Stimulated activated naive B cell treated with anti-CD40 and anti-IgM and Interleukin-4, amounts not matched to agents 10 μg/mL and 1 μg/mL and 100 μg/mL, for 72 hours (primary cell): Measurements from ENCODE around the gene GRPEL1.
A peak's percentile ranks its signal among the peaks of the same experiment; 100 is the strongest.
"Not testable (repeated sequence)": the region's sequence is repeated elsewhere in the genome, so short reads cannot be mapped to it uniquely, and the experiment has no call there.

Experiments used
- ATAC-seq, 2 donors: fragments of 150-1000 bp; cut with Tn5 transposase; replicated peaks; 2 replicates each; pipeline ENCODE4 v1.10.0; 2021; ENCODE audit warnings: moderate library complexity in 1 of 2
- DNase-seq: peaks from one replicate; pipeline ENCODE4 v3.0.0; 2021
- H3K27ac Mint-ChIP-seq: one replicate; pipeline ENCODE4 v1.8.0; 2022; ENCODE audit warnings: mild to moderate bottlenecking, mixed read lengths
- H3K27me3 Mint-ChIP-seq, 2 donors: one replicate each; pipeline ENCODE4 v1.8.0; 2022; ENCODE audit warnings: mixed read lengths in 2 of 2
- H3K36me3 Mint-ChIP-seq, 2 donors: one replicate each; pipeline ENCODE4 v1.8.0; 2022; ENCODE audit warnings: mixed read lengths in 2 of 2, mild to moderate bottlenecking in 1 of 2
- H3K4me1 Mint-ChIP-seq, 2 donors: one replicate each; pipeline ENCODE4 v1.8.0; 2022; ENCODE audit warnings: mixed read lengths in 2 of 2, mild to moderate bottlenecking in 1 of 2
- H3K4me3 Mint-ChIP-seq, 2 donors: one replicate each; pipeline ENCODE4 v1.8.0; 2022; ENCODE audit warnings: mild to moderate bottlenecking in 2 of 2, mixed read lengths in 2 of 2, moderate library complexity in 1 of 2
- H3K9me3 Mint-ChIP-seq, 2 donors: one replicate each; pipeline ENCODE4 v1.8.0; 2022; ENCODE audit warnings: mixed read lengths in 2 of 2, mild to moderate bottlenecking in 1 of 2

The GRPEL1 gene

GRCh38 chr4:7079909-7080308 lies 12.0 kb upstream of the GRPEL1 start:
- not testable (repeated sequence) for H3K27ac Mint-ChIP-seq
- H3K27me3 Mint-ChIP-seq: peaks cover 37 to 63% of the 10 kb centered on the region in 2 donors

GRCh38 chr4:7079483-7079882 lies 11.6 kb upstream of the GRPEL1 start:
- not testable (repeated sequence) for H3K4me1 Mint-ChIP-seq, H3K36me3 Mint-ChIP-seq, ATAC-seq, H3K9me3 Mint-ChIP-seq, H3K27ac Mint-ChIP-seq, H3K4me3 Mint-ChIP-seq, DNase-seq
- H3K27me3 Mint-ChIP-seq: peaks cover 33 to 59% of the 10 kb centered on the region in 2 donors

More at GRCh38 chr4:7079909-7080308, 12.0 kb upstream of the GRPEL1 start:
- not testable (repeated sequence) for DNase-seq, ATAC-seq, H3K9me3 Mint-ChIP-seq, H3K4me1 Mint-ChIP-seq, H3K4me3 Mint-ChIP-seq, H3K36me3 Mint-ChIP-seq

- Mint-ChIP-seq H3K9me3 (peaks cover 0 to 3% of the 10 kb centered on the region in 2 donors), H3K4me3 (no peak overlapping the region), H3K36me3 (no peaks in the 10 kb centered on the region), H3K27ac (no peak overlapping the region), H3K27me3 (peaks cover 25 to 45% of the 10 kb centered on the region in 2 donors), H3K4me1 (no peaks in the 10 kb centered on the region)
- DNase-seq: no peak
- no peak for ATAC-seq
Measured at GRCh38 chr4:7078025-7078424, 10.2 kb upstream of the GRPEL1 start.

GRCh38 chr4:7077371-7077770 lies 9.5 kb upstream of the GRPEL1 start:
- Mint-ChIP-seq H3K9me3 (peaks cover 0 to 3% of the 10 kb centered on the region in 2 donors), H3K36me3 (no peaks in the 10 kb centered on the region), H3K27ac (no peak overlapping the region), H3K27me3 (peaks cover 21 to 39% of the 10 kb centered on the region in 2 donors), H3K4me3 (no peak overlapping the region), H3K4me1 (no peaks in the 10 kb centered on the region)
- DNase-seq: no peak
- no peak for ATAC-seq

GRCh38 chr4:7076696-7077082 lies 8.8 kb upstream of the GRPEL1 start:
- H3K4me1 Mint-ChIP-seq: no peaks in the 10 kb centered on the region
- ATAC-seq: no peak
- H3K9me3 Mint-ChIP-seq: peaks cover 0 to 3% of the 10 kb centered on the region in 2 donors
- no peak overlapping the region for H3K4me3 Mint-ChIP-seq
- DNase-seq: no peak
- no peaks in the 10 kb centered on the region for H3K36me3 Mint-ChIP-seq
- H3K27ac Mint-ChIP-seq: no peak overlapping the region
- H3K27me3 Mint-ChIP-seq: peaks cover 21 to 32% of the 10 kb centered on the region in 2 donors

GRCh38 chr4:7075962-7076695 lies 8.3 kb upstream of the GRPEL1 start:
- ATAC-seq: no peak
- Mint-ChIP-seq H3K4me1 (peaks cover 0 to under 1% of the 10 kb centered on the region in 2 donors), H3K4me3 (no peak overlapping the region), H3K27ac (no peak overlapping the region), H3K36me3 (no peaks in the 10 kb centered on the region), H3K27me3 (peaks cover 25 to 34% of the 10 kb centered on the region in 2 donors), H3K9me3 (peaks cover 0 to 3% of the 10 kb centered on the region in 2 donors)
- no peak for DNase-seq

- no peak for ATAC-seq
- DNase-seq: no peak
- H3K36me3 Mint-ChIP-seq: no peaks in the 10 kb centered on the region
- no peak overlapping the region for H3K27ac Mint-ChIP-seq
- H3K27me3 Mint-ChIP-seq: peaks cover 15 to 23% of the 10 kb centered on the region in 2 donors
- H3K4me1 Mint-ChIP-seq: peaks cover 6 to 11% of the 10 kb centered on the region in 2 donors
- no peaks in the 10 kb centered on the region for H3K9me3 Mint-ChIP-seq
- H3K4me3 Mint-ChIP-seq: no peak overlapping the region
Measured at GRCh38 chr4:7074426-7074825, 6.6 kb upstream of the GRPEL1 start.

GRCh38 chr4:7073526-7074390 lies 5.9 kb upstream of the GRPEL1 start:
- ATAC-seq (no peak), DNase-seq (no peak)
- Mint-ChIP-seq H3K9me3 (no peaks in the 10 kb centered on the region), H3K27ac (no peak overlapping the region), H3K36me3 (no peaks in the 10 kb centered on the region), H3K27me3 (peaks cover 15 to 16% of the 10 kb centered on the region in 2 donors), H3K4me3 (no peak overlapping the region), H3K4me1 (peaks cover 6 to 18% of the 10 kb centered on the region in 2 donors)

- Mint-ChIP-seq H3K27me3 (peaks cover 15 to 16% of the 10 kb centered on the region in 2 donors), H3K4me1 (peaks cover 9 to 24% of the 10 kb centered on the region in 2 donors), H3K36me3 (peaks cover 0 to under 1% of the 10 kb centered on the region in 2 donors), H3K9me3 (no peaks in the 10 kb centered on the region), H3K27ac (no peak overlapping the region), H3K4me3 (no peak overlapping the region)
- DNase-seq: no peak
- ATAC-seq: no peak
Measured at GRCh38 chr4:7073059-7073458, 5.2 kb upstream of the GRPEL1 start.

- Mint-ChIP-seq H3K9me3 (no peaks in the 10 kb centered on the region), H3K4me3 (no peak overlapping the region), H3K36me3 (peaks cover 5 to 8% of the 10 kb centered on the region in 2 donors)
Measured at GRCh38 chr4:7070729-7071511, 3.1 kb upstream of the GRPEL1 start.

GRCh38 chr4:7068883-7069282 lies 1.0 kb upstream of the GRPEL1 start:
- H3K4me3 Mint-ChIP-seq: peak overlapping the region; percentile 93 to 96
- no peak for ATAC-seq
- DNase-seq: no peak
- H3K4me1 Mint-ChIP-seq: peaks cover 24 to 50% of the 10 kb centered on the region in 2 donors
- peaks cover 9 to 16% of the 10 kb centered on the region in 2 donors for H3K36me3 Mint-ChIP-seq
- H3K27ac Mint-ChIP-seq: peak overlapping the region; percentile 97
- no peaks in the 10 kb centered on the region for H3K9me3 Mint-ChIP-seq
- H3K27me3 Mint-ChIP-seq: peaks cover 10% of the 10 kb centered on the region in 2 donors

More at GRCh38 chr4:7070729-7071511, 3.1 kb upstream of the GRPEL1 start:
- ATAC-seq: peak; percentile 38 to 51
- peak; percentile 74 for DNase-seq
- Mint-ChIP-seq H3K27me3 (peaks cover 10% of the 10 kb centered on the region in 2 donors), H3K27ac (peak overlapping the region; percentile 28), H3K4me1 (peaks cover 17 to 41% of the 10 kb centered on the region in 2 donors)

- Mint-ChIP-seq H3K9me3 (no peaks in the 10 kb centered on the region), H3K4me3 (peak overlapping the region; percentile 93 to 96), H3K36me3 (peaks cover 10 to 21% of the 10 kb centered on the region in 2 donors), H3K27ac (peak overlapping the region; percentile 97), H3K27me3 (peaks cover 10% of the 10 kb centered on the region in 2 donors), H3K4me1 (peaks cover 24 to 50% of the 10 kb centered on the region in 2 donors)
- DNase-seq (no peak), ATAC-seq (no peak)
Measured at GRCh38 chr4:7068279-7068842, 497 bp upstream of the GRPEL1 start.

GRCh38 chr4:7067126-7067451 lies 775 bp downstream of the GRPEL1 start:
- Mint-ChIP-seq H3K4me3 (peak overlapping the region; percentile 93 to 96), H3K36me3 (peaks cover 13 to 31% of the 10 kb centered on the region in 2 donors), H3K4me1 (peaks cover 24 to 50% of the 10 kb centered on the region in 2 donors), H3K9me3 (no peaks in the 10 kb centered on the region), H3K27ac (peak overlapping the region; percentile 95), H3K27me3 (peaks cover 10% of the 10 kb centered on the region in 2 donors)
- ATAC-seq (no peak), DNase-seq (no peak)

GRCh38 chr4:7066493-7066892 lies 1.4 kb downstream of the GRPEL1 start:
- H3K36me3 Mint-ChIP-seq: peaks cover 15 to 37% of the 10 kb centered on the region in 2 donors
- H3K9me3 Mint-ChIP-seq: no peaks in the 10 kb centered on the region
- ATAC-seq (no peak), DNase-seq (no peak)
- H3K27ac Mint-ChIP-seq: no peak overlapping the region
- peak overlapping the region; percentile 93 to 96 for H3K4me3 Mint-ChIP-seq
- H3K27me3 Mint-ChIP-seq: peaks cover 8 to 9% of the 10 kb centered on the region in 2 donors
- peaks cover 24 to 50% of the 10 kb centered on the region in 2 donors for H3K4me1 Mint-ChIP-seq
